Measurements from ENCODE around the gene CDH13. TPM values are rescaled to one million over a fixed set of nuclear protein-coding genes. Genes with fewer than 3 reads are reported as not detected.

The CDH13 gene
- total RNA-seq, 4 donors from 2014 or later, result 5.8 to 36.7 (median 20.4) TPM

DNA sequence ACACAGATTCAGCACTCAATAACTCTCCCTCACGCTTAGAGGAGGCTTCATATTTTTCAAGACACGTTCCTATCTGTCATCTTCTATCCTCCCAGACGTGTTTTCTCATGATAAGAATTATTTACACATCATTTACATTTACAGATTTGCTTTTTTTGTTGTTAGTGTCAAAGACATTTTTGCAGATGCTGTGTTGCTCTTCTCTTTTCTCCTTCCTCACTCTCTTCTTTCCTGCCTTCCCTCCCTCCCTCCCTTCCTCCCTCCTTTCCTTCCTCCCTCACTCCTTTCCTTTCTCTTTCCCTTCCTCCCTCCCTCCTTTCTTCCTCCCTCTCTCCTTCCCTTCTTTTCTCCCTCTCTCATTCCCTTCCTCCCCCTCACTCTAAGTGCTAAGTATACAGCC lies 643.9 kb downstream of the CDH13 start:
- no peaks in the 10 kb centered on the region for H3K36me3 ChIP-seq
- no peak for TF ChIP-seq POLR2A (IDR thresholded peaks at IDR 0.05)
- TF ChIP-seq, protein P1, sequence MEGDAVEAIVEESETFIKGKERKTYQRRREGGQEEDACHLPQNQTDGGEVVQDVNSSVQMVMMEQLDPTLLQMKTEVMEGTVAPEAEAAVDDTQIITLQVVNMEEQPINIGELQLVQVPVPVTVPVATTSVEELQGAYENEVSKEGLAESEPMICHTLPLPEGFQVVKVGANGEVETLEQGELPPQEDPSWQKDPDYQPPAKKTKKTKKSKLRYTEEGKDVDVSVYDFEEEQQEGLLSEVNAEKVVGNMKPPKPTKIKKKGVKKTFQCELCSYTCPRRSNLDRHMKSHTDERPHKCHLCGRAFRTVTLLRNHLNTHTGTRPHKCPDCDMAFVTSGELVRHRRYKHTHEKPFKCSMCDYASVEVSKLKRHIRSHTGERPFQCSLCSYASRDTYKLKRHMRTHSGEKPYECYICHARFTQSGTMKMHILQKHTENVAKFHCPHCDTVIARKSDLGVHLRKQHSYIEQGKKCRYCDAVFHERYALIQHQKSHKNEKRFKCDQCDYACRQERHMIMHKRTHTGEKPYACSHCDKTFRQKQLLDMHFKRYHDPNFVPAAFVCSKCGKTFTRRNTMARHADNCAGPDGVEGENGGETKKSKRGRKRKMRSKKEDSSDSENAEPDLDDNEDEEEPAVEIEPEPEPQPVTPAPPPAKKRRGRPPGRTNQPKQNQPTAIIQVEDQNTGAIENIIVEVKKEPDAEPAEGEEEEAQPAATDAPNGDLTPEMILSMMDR (IDR thresholded peaks at IDR 0.05 in 4 of 5, conservative IDR thresholded peaks at IDR 0.05 in 1 of 5), result no peak
- in situ Hi-C loops (cut with MboI; ENCODE audit: low sequenced_read_pairs in 4 of 4), result no loop called here
- H3K27ac ChIP-seq, result no peak overlapping the region
- H3K4me1 ChIP-seq, result peaks cover 12 to 19% of the 10 kb centered on the region in 2 donors
- no peak for ATAC-seq
- intact Hi-C loops (cut with DNase I; ENCODE audit: low total_unique reads), result no loop called here
- no peaks in the 10 kb centered on the region for H3K9me3 ChIP-seq
- H3K27me3 ChIP-seq, result no peaks in the 10 kb centered on the region
- DNase-seq, result no peak
- no peak overlapping the region for H3K4me3 ChIP-seq

DNA sequence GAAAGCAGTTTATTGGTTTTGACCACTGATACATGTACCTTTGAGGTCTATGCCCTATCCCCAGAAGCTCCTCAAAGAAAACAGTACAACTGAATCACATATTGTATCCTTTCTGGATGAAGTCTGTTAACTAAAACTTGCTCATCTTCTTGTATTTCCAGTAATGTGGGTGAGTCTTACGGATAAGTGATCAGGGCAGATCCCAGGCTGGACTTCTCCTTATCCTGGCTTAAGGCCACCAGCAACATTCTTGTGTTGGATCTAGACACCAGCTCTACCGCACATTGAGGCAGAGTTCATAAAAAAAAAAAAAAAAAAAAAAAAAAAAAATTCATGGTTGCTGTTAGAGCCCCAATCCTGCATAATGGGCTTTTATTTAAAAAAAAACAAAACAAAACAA lies 644.4 kb downstream of the CDH13 start:
- Histone ChIP-seq H3K27me3 (no peaks in the 10 kb centered on the region), H3K27ac (no peak overlapping the region), H3K9me3 (no peaks in the 10 kb centered on the region), H3K4me1 (peaks cover 12 to 19% of the 10 kb centered on the region in 2 donors), H3K4me3 (no peak overlapping the region), H3K36me3 (no peaks in the 10 kb centered on the region)
- ATAC-seq (no peak), DNase-seq (no peak)
- intact Hi-C loops (cut with DNase I; ENCODE audit: low total_unique reads), result no loop called here
- TF ChIP-seq POLR2A (IDR thresholded peaks at IDR 0.05), result no peak
- TF ChIP-seq, protein P1 (IDR thresholded peaks at IDR 0.05 in 4 of 5, conservative IDR thresholded peaks at IDR 0.05 in 1 of 5), result no peak
- in situ Hi-C loops (cut with MboI; ENCODE audit: low sequenced_read_pairs in 4 of 4), result no loop called here

DNA sequence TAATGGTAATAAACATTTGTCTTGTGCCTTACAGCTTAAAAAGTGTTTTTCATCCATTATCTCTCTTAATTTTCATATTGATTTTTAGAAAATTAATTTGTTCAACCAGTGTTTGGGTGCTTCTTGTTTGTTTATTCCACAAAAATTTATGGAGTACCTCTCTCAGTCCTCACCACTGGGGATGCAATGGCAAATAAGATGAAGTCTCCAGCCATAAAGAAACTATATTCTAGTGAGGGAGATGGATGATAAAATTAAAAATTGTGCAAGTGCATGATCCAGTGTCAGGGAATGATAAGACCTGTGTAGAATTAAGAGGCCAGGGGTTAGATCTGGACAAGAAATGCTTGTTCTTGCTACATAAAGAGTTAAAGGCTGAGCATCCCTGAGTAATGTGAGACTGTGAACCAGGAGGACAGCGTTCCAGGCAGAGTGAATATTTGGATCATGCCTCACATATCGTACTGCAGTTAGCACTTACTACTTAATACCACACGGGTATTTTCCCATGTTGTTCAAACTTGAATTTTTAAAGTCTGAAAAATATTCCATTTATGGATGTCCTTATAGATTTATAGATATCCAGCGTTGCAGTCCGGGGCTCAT lies 645.3 kb downstream of the CDH13 start:
- DNase-seq (no peak), ATAC-seq (no peak)
- peaks cover 12 to 19% of the 10 kb centered on the region in 2 donors for H3K4me1 ChIP-seq

DNA sequence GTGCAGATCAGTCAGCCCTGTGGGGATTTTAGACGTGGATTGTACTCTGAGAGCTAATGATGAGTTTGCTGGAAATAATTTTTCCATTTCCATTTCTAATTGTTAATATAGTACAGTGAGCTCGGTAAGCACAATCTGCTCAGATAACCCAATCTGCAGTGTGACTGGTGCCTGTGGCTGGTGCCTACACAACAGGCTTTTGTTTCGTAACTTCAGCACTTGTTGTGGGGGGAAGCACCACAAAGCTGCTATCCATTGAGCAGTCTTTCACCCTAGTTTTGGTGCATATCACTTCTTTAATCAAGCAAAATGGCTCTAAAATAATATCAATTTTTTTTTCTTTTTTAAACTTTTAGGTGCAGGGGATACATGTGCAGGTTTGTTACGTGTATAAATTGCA lies 646.1 kb downstream of the CDH13 start:
- Histone ChIP-seq H3K27me3 (no peaks in the 10 kb centered on the region), H3K27ac (no peak overlapping the region), H3K4me1 (peaks cover 12 to 19% of the 10 kb centered on the region in 2 donors), H3K36me3 (no peaks in the 10 kb centered on the region), H3K4me3 (no peak overlapping the region), H3K9me3 (no peaks in the 10 kb centered on the region)
- TF ChIP-seq, protein P1 (IDR thresholded peaks at IDR 0.05 in 4 of 5, conservative IDR thresholded peaks at IDR 0.05 in 1 of 5), result no peak
- TF ChIP-seq POLR2A (IDR thresholded peaks at IDR 0.05), result no peak
- ATAC-seq (no peak), DNase-seq (no peak)
- intact Hi-C loops (cut with DNase I; ENCODE audit: low total_unique reads), result no loop called here
- in situ Hi-C loops (cut with MboI; ENCODE audit: low sequenced_read_pairs in 4 of 4), result no loop called here

More for the DNA sequence above, 645.3 kb downstream of the CDH13 start:
- H3K36me3 ChIP-seq, result no peaks in the 10 kb centered on the region
- no peaks in the 10 kb centered on the region for H3K27me3 ChIP-seq
- in situ Hi-C loops (cut with MboI; ENCODE audit: low sequenced_read_pairs in 4 of 4), result no loop called here
- H3K4me3 ChIP-seq, result no peak overlapping the region
- TF ChIP-seq, protein P1 (IDR thresholded peaks at IDR 0.05 in 4 of 5, conservative IDR thresholded peaks at IDR 0.05 in 1 of 5), result no peak
- TF ChIP-seq POLR2A (IDR thresholded peaks at IDR 0.05), result no peak
- no peak overlapping the region for H3K27ac ChIP-seq
- H3K9me3 ChIP-seq, result no peaks in the 10 kb centered on the region
- intact Hi-C loops (cut with DNase I; ENCODE audit: low total_unique reads), result no loop called here
